ENCODE results near the gene SLC38A9.

DNA sequence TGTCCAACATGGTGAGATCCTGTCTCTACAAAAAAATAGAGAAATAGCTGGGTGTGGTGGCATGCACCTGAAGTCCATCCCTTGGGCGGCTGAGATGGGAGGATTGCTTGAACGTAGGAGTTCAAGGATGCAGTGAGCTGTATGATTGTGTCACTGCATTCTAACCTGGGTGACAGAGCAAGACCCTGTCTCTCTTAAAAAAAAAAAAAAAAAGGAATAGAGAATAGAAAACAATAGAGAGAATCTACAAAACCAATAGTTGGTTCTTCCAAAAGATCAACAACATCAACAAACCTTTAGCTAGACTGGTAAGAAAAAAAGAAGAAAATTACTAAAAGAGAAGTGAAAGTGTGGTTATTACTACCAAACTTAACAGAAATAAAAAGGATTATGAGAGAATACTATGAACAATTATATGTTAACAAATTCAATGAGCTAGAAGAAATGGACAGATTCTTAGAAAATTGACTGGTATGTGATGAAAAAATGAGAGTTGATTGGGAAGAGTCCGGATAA lies 8.1 kb upstream of the SLC38A9 start:
- no peak for TF ChIP-seq GATA2 (IDR thresholded peaks at IDR 0.05; ENCODE audit: low read depth, low read length)
- TF ChIP-seq GATA3 (IDR thresholded peaks at IDR 0.05; ENCODE audit: low read depth, low read length), result no peak
